K562 (cell line): Measurements from ENCODE around the gene FASTK. TPM values are rescaled to one million over a fixed set of nuclear protein-coding genes. Genes with fewer than 3 reads are reported as not detected.

Source experiments
- CAMTA2 ChIP-seq: fragments of 250-450 bp; sonication (Bioruptor Pico); conservative IDR thresholded peaks from 2 replicates; pipeline ENCODE4 v1.5.1; 2022
- DMBX1 ChIP-seq: fragments of 250-450 bp; sonication (Bioruptor Pico); IDR thresholded peaks from 2 replicates; pipeline ENCODE4 v1.8.0; 2022; ENCODE audit warnings: inconsistent platforms, mild to moderate bottlenecking, moderate library complexity, borderline replicate concordance
- FUS ChIP-seq: fragments of 200-400 bp; formaldehyde crosslinking; optimal IDR thresholded peaks from 2 replicates; pipeline ENCODE3; 2017; ENCODE audit warnings: low read depth, low read length
- HLTF ChIP-seq: fragments of 450-650 bp; IDR thresholded peaks from 2 replicates; pipeline ENCODE4 v1.6.1; 2016
- KDM2B ChIP-seq: fragments of 250-450 bp; sonication (Bioruptor Pico); IDR thresholded peaks from 2 replicates; pipeline ENCODE4 v1.8.0; 2021; ENCODE audit warnings: mild to moderate bottlenecking, moderate library complexity
- KLF6 ChIP-seq: fragments of 250-450 bp; sonication (Bioruptor Pico); IDR thresholded peaks from 2 replicates; pipeline ENCODE4 v1.4.0; 2020; ENCODE audit warnings: mild to moderate bottlenecking, moderate library complexity, borderline replicate concordance
- MXI1 ChIP-seq: IDR thresholded peaks from 2 replicates; pipeline ENCODE4 v1.6.1; 2011; ENCODE audit warnings: low read depth, mild to moderate bottlenecking, improper control_type of control experiment, low read length
- NCOA4 ChIP-seq: fragments of 450-650 bp; IDR thresholded peaks from 2 replicates; pipeline ENCODE4 v1.6.1; 2018; ENCODE audit warnings: mild to moderate bottlenecking; ENCODE audit not compliant: partially characterized antibody
- PHB ChIP-seq: fragments of 250-450 bp; sonication (Bioruptor Pico); IDR thresholded peaks from 2 replicates; pipeline ENCODE4 v1.5.0; 2021
- PHB2 ChIP-seq: fragments of 450-650 bp; IDR thresholded peaks from 2 replicates; pipeline ENCODE4 v1.6.1; 2017; ENCODE audit warnings: low read depth
- SPI1 ChIP-seq: IDR thresholded peaks from 2 replicates; pipeline ENCODE4 v1.6.1; 2011; ENCODE audit warnings: low read depth, low read length, control low read depth, borderline replicate concordance
- SREBF2 ChIP-seq: sonication (generic); formaldehyde crosslinking; IDR thresholded peaks from 2 replicates; pipeline ENCODE4 v1.4.0; 2020; ENCODE audit warnings: mild to moderate bottlenecking, missing genetic modification reagents
- TEAD4 ChIP-seq, 2 experiments: sonication (generic) in 1 of 2; formaldehyde crosslinking in 1 of 2; IDR thresholded peaks; 2 replicates each; pipeline versions ENCODE4 v1.6.1 to v1.8.0; 2012 to 2022; ENCODE audit warnings: borderline replicate concordance in 1 of 2, inconsistent platforms in 1 of 2, low read length in 1 of 2, mild to moderate bottlenecking in 1 of 2, missing genetic modification reagents in 1 of 2
- ZC3H11A ChIP-seq: IDR thresholded peaks from 2 replicates; pipeline ENCODE4 v1.6.1; 2012; ENCODE audit warnings: low read depth, low read length, improper control_type of control experiment
- ZC3H4 ChIP-seq: sonication (generic); formaldehyde crosslinking; IDR thresholded peaks from 2 replicates; pipeline ENCODE4 v1.9.0; 2021; ENCODE audit warnings: missing genetic modification reagents, borderline replicate concordance
- ZFPM2 ChIP-seq: fragments of 250-450 bp; sonication (Bioruptor Pico); IDR thresholded peaks from 2 replicates; pipeline ENCODE4 v1.5.1; 2022; ENCODE audit warnings: mild to moderate bottlenecking
- ZNF3 ChIP-seq: fragments of 250-450 bp; sonication (Bioruptor Pico); IDR thresholded peaks from 2 replicates; pipeline ENCODE4 v1.5.0; 2021; ENCODE audit warnings: mild to moderate bottlenecking, moderate library complexity
- ZNF75A ChIP-seq: fragments of 450-650 bp; formaldehyde crosslinking; IDR thresholded peaks from 2 replicates; pipeline ENCODE4 v1.4.0; 2020; ENCODE audit warnings: mild to moderate bottlenecking
- ZNF830 ChIP-seq: fragments of 250-450 bp; sonication (Bioruptor Pico); IDR thresholded peaks from 2 replicates; pipeline ENCODE4 v1.5.0; 2021; ENCODE audit warnings: mild to moderate bottlenecking
- polyA plus RNA-seq, 8 experiments: library from polyadenylated mRNA; depleted of rRNA in 4 of 8; stranded (reverse) in 5 of 8; unstranded in 3 of 8; fragments of >200 nt; fragmentation: Nextera tagmentation in 2 of 8; fragmentation: Illumina TruSeq in 1 of 8; extraction: Ambion mirVana in 2 of 8; extraction: Trizol in 1 of 8; gene quantifications; 2 replicates each; pipeline versions ENCODE4 v1.2.1 to v1.2.3, GENCODE V29; 2011 to 2014; ENCODE audit warnings: inconsistent platforms in 1 of 8, missing spikeins in 1 of 8
- total RNA-seq, 7 experiments: library from RNA; depleted of rRNA in 6 of 7; stranded (reverse); fragments of >200 nt in 6 of 7; fragmentation: Illumina TruSeq in 2 of 7; extraction: Trizol in 2 of 7; gene quantifications; 2 replicates each; pipeline versions ENCODE4 v1.2.1 to v1.2.3, GENCODE V29; 2011 to 2021; ENCODE audit warnings: low replicate concordance in 1 of 7
- TF ChIP-seq, protein P1 (sequence below): fragments of 250-450 bp; sonication (Bioruptor Pico); IDR thresholded peaks from 2 replicates; pipeline ENCODE4 v1.4.0; 2020; ENCODE audit warnings: mild to moderate bottlenecking, moderate library complexity, borderline replicate concordance
- TF ChIP-seq, protein P2 (sequence below): fragments of 450-650 bp; IDR thresholded peaks from 2 replicates; pipeline ENCODE4 v1.6.1; 2016; ENCODE audit warnings: antibody characterized with exemption
- TF ChIP-seq, protein P3 (sequence below): sonication (generic); formaldehyde crosslinking; IDR thresholded peaks from 2 replicates; pipeline ENCODE4 v1.8.1; 2023; ENCODE audit warnings: mild to moderate bottlenecking, missing genetic modification reagents

Gene FASTK
- total and polyA plus RNA-seq, 9 of the 15 experiments (the other 6 are each of a cell fraction or from before 2014, with no cell fraction given) = 0.51 to 150 (median 48.2) TPM

DNA sequence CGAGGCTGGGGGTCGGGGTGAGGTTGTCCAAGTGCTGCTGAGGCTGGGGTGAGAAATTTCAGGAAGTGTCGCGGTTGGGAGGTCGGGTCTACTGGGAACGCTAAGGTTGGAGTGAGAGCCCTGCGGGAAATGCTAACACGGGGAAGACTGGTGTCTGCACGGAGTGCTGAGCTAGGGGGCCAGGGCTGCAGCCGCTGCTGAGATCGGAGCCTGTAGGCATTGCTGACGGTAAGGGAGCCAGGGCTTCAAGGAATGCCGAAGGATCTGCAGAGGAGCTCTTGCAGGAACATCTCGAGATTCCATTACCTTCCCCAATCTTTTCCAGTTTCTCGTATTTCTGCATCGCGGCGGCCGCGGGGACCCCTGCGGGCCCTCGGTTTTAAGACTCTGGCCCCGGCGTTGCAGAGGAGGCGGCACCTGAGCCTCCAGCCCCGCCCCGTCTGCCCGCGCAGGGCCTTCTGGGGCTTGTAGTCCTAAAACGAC, 23.1 kb downstream of the FASTK start, which contains the start of gene CDK5 (continued):
- TF ChIP-seq, protein P1, sequence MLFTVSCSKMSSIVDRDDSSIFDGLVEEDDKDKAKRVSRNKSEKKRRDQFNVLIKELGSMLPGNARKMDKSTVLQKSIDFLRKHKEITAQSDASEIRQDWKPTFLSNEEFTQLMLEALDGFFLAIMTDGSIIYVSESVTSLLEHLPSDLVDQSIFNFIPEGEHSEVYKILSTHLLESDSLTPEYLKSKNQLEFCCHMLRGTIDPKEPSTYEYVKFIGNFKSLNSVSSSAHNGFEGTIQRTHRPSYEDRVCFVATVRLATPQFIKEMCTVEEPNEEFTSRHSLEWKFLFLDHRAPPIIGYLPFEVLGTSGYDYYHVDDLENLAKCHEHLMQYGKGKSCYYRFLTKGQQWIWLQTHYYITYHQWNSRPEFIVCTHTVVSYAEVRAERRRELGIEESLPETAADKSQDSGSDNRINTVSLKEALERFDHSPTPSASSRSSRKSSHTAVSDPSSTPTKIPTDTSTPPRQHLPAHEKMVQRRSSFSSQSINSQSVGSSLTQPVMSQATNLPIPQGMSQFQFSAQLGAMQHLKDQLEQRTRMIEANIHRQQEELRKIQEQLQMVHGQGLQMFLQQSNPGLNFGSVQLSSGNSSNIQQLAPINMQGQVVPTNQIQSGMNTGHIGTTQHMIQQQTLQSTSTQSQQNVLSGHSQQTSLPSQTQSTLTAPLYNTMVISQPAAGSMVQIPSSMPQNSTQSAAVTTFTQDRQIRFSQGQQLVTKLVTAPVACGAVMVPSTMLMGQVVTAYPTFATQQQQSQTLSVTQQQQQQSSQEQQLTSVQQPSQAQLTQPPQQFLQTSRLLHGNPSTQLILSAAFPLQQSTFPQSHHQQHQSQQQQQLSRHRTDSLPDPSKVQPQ (CRISPR knock-in tag) = 0 out of 2 replicates have a peak, but pooled peaks have one; percentile 21
- TF ChIP-seq FUS (no peak), ZFPM2 (CRISPR knock-in tag) (peak; percentile 59; the same call in 1 of the 2 replicates), ZC3H11A (0 out of 2 replicates have a peak, but pooled peaks have one; percentile 20), DMBX1 (CRISPR knock-in tag) (no peak), SPI1 (peak; percentile 72; the same call in 1 of the 2 replicates), KLF6 (CRISPR knock-in tag) (0 out of 2 replicates have a peak, but pooled peaks have one; percentile 7), ZNF3 (CRISPR knock-in tag) (no peak), ZNF830 (peak; percentile 50; the same call in 1 of the 2 replicates), NCOA4 (no peak), HLTF (0 out of 2 replicates have a peak, but pooled peaks have one; percentile 5), PHB2 (0 out of 2 replicates have a peak, but pooled peaks have one; percentile 4), ZNF75A (CRISPR knock-in tag) (0 out of 2 replicates have a peak, but pooled peaks have one; percentile 53), KDM2B (CRISPR knock-in tag) (0 out of 2 replicates have a peak, but pooled peaks have one; percentile 16), ZC3H4 (CRISPR knock-in tag) (peak; percentile 82; the same call in 1 of the 2 replicates), TEAD4 (IDR thresholded peaks at IDR 0.05; ENCODE audit: low read length) (0 out of 2 replicates have a peak, but pooled peaks have one; percentile 15), TEAD4 (CRISPR knock-in tag; IDR thresholded peaks at IDR 0.05; ENCODE audit: borderline replicate concordance) (no peak), CAMTA2 (CRISPR knock-in tag) (0 out of 2 replicates have a peak, but pooled peaks have one; percentile 64), SREBF2 (CRISPR knock-in tag) (0 out of 2 replicates have a peak, but pooled peaks have one; percentile 10), MXI1 (peak; percentile 3; the same call in 1 of the 2 replicates), PHB (peak; percentile 57; the same call in 1 of the 2 replicates)
- TF ChIP-seq, protein P2, sequence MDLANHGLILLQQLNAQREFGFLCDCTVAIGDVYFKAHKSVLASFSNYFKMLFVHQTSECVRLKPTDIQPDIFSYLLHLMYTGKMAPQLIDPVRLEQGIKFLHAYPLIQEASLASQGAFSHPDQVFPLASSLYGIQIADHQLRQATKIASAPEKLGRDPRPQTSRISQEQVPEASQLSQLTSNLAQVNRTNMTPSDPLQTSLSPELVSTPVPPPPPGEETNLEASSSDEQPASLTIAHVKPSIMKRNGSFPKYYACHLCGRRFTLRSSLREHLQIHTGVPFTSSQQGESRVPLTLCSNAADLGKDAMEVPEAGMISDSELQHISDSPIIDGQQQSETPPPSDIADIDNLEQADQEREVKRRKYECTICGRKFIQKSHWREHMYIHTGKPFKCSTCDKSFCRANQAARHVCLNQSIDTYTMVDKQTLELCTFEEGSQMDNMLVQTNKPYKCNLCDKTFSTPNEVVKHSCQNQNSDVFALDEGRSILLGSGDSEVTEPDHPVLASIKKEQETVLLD = no peak
- TF ChIP-seq, protein P3, sequence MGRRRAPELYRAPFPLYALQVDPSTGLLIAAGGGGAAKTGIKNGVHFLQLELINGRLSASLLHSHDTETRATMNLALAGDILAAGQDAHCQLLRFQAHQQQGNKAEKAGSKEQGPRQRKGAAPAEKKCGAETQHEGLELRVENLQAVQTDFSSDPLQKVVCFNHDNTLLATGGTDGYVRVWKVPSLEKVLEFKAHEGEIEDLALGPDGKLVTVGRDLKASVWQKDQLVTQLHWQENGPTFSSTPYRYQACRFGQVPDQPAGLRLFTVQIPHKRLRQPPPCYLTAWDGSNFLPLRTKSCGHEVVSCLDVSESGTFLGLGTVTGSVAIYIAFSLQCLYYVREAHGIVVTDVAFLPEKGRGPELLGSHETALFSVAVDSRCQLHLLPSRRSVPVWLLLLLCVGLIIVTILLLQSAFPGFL (CRISPR knock-in tag) = 0 out of 2 replicates have a peak, but pooled peaks have one; percentile 4
